Activated CD4-positive, alpha-beta T cell treated with anti-CD3 and anti-CD28 coated beads, Interleukin-2, amount 10 ng/mL, durations not matched to agents 7 days and 5 days (primary cell): ENCODE data around the gene SCAF4. TPM values are rescaled to one million over a fixed set of nuclear protein-coding genes. Genes with fewer than 3 reads are reported as not detected.
"Not testable (repeated sequence)": the region's sequence is repeated elsewhere in the genome, so short reads cannot be mapped to it uniquely, and the experiment has no call there.

Experiments used
- CTCF ChIA-PET: fragments of 350-600 bp; sonication (Branson Sonifier 250); formaldehyde crosslinking; loops from one replicate; lab custom pipeline; 2021; ENCODE audit warnings: antibody characterized with exemption; lab: Charles Lee
- POLR2A ChIA-PET: fragments of 350-600 bp; sonication (Branson Sonifier 250); formaldehyde crosslinking; loops from one replicate; lab custom pipeline; 2021; ENCODE audit warnings: antibody characterized with exemption; lab: Charles Lee
- DNase-seq: peaks from one replicate; pipeline ENCODE4 v3.0.0-alpha.2; 2020
- H3K27ac Mint-ChIP-seq: one replicate; pipeline ENCODE4 v1.8.0; 2021; ENCODE audit warnings: mild to moderate bottlenecking, moderate library complexity, mixed read lengths
- H3K27me3 Mint-ChIP-seq: one replicate; pipeline ENCODE4 v1.8.0; 2021; ENCODE audit warnings: mixed read lengths
- H3K36me3 Mint-ChIP-seq: one replicate; pipeline ENCODE4 v1.8.0; 2021; ENCODE audit warnings: low read depth, mixed read lengths
- H3K4me1 Mint-ChIP-seq: one replicate; pipeline ENCODE4 v1.8.0; 2021; ENCODE audit warnings: mixed read lengths
- H3K4me3 Mint-ChIP-seq: one replicate; pipeline ENCODE4 v1.8.0; 2021; ENCODE audit warnings: mild to moderate bottlenecking, moderate library complexity, mixed read lengths
- H3K9me3 Mint-ChIP-seq: one replicate; pipeline ENCODE4 v1.8.0; 2021; ENCODE audit warnings: mixed read lengths
- total RNA-seq, 2 experiments: library from RNA; stranded (reverse); gene quantifications; one replicate each; pipeline ENCODE4 v1.2.3, GENCODE V29; 2021

SCAF4 gene
- total RNA-seq, 2 experiments from 2014 or later = 55.6 to 64.2 TPM

GRCh38 chr21:31659536-31660258, 72.2 kb downstream of the SCAF4 start, which contains the start of gene SOD1:
Gene SOD1 (plus strand): TSS chr21:31659693. CDS start chr21:31659770, 77 bp downstream.
- Mint-ChIP-seq H3K4me3 (peak within 1 kb of the TSS; percentile 99), H3K36me3 (peaks cover 33% of the 10 kb centered on the region), H3K27ac (peak within 1 kb of the TSS; percentile 99), H3K9me3 (no peaks in the 10 kb centered on the region), H3K4me1 (peaks cover 67% of the 10 kb centered on the region), H3K27me3 (no peaks in the 10 kb centered on the region)
- POLR2A ChIA-PET = no interaction called here
- peak; percentile 96 for DNase-seq
- CTCF ChIA-PET = no interaction called here

- POLR2A ChIA-PET = no interaction called here
Observed at GRCh38 chr21:31659286-31659535, 72.7 kb downstream of the SCAF4 start.

GRCh38 chr21:31658053-31658452, 73.9 kb downstream of the SCAF4 start:
- peaks cover 21% of the 10 kb centered on the region for H3K36me3 Mint-ChIP-seq
- H3K27me3 Mint-ChIP-seq = no peaks in the 10 kb centered on the region
- ChIA-PET POLR2A (no interaction called here), CTCF (no interaction called here)
- no peak for DNase-seq
- peak overlapping the region; percentile 19 for H3K27ac Mint-ChIP-seq
- peaks cover 57% of the 10 kb centered on the region for H3K4me1 Mint-ChIP-seq
- no peaks in the 10 kb centered on the region for H3K9me3 Mint-ChIP-seq
- no peak overlapping the region for H3K4me3 Mint-ChIP-seq

More at GRCh38 chr21:31659286-31659535, 72.7 kb downstream of the SCAF4 start:
- DNase-seq = no peak
- CTCF ChIA-PET = no interaction called here
- Mint-ChIP-seq H3K4me1 (peaks cover 66% of the 10 kb centered on the region), H3K36me3 (peaks cover 30% of the 10 kb centered on the region), H3K27me3 (no peaks in the 10 kb centered on the region), H3K27ac (peak overlapping the region; percentile 99), H3K9me3 (no peaks in the 10 kb centered on the region), H3K4me3 (peak overlapping the region; percentile 99)

GRCh38 chr21:31656199-31657095, 75.5 kb downstream of the SCAF4 start:
- H3K36me3 Mint-ChIP-seq = peaks cover 9% of the 10 kb centered on the region

GRCh38 chr21:31654821-31655580, 76.9 kb downstream of the SCAF4 start:
- H3K9me3 Mint-ChIP-seq, DNase-seq, H3K27me3 Mint-ChIP-seq, CTCF ChIA-PET, H3K36me3 Mint-ChIP-seq: not testable (repeated sequence)
- peaks cover 29% of the 10 kb centered on the region for H3K4me1 Mint-ChIP-seq
- peak overlapping the region; percentile 49 for H3K4me3 Mint-ChIP-seq
- peak overlapping the region; percentile 78 for H3K27ac Mint-ChIP-seq
- POLR2A ChIA-PET = interaction anchor here (0.6 kb wide), 1 partner anchor 12 kb away, joined by 3 read pairs; no protein-coding TSS in a partner anchor

More at GRCh38 chr21:31656199-31657095, 75.5 kb downstream of the SCAF4 start:
- ChIA-PET CTCF (no interaction called here), POLR2A (no interaction called here)
- Mint-ChIP-seq H3K27ac (no peak overlapping the region), H3K27me3 (no peaks in the 10 kb centered on the region), H3K9me3 (no peaks in the 10 kb centered on the region), H3K4me3 (no peak overlapping the region), H3K4me1 (peaks cover 42% of the 10 kb centered on the region)
- no peak for DNase-seq

- Mint-ChIP-seq H3K27ac (no peak overlapping the region), H3K4me3 (no peak overlapping the region)
Observed at GRCh38 chr21:31654340-31654739, 77.6 kb downstream of the SCAF4 start.

GRCh38 chr21:31651491-31651890, 80.4 kb downstream of the SCAF4 start:
- DNase-seq, H3K4me3 Mint-ChIP-seq, H3K9me3 Mint-ChIP-seq, H3K27me3 Mint-ChIP-seq, POLR2A ChIA-PET, CTCF ChIA-PET, H3K27ac Mint-ChIP-seq, H3K36me3 Mint-ChIP-seq: not testable (repeated sequence)
- peaks cover 18% of the 10 kb centered on the region for H3K4me1 Mint-ChIP-seq

More at GRCh38 chr21:31654340-31654739, 77.6 kb downstream of the SCAF4 start:
- ChIA-PET CTCF (no interaction called here), POLR2A (no interaction called here)
- Mint-ChIP-seq H3K36me3 (peaks cover 2% of the 10 kb centered on the region), H3K4me1 (peaks cover 29% of the 10 kb centered on the region), H3K9me3 (no peaks in the 10 kb centered on the region), H3K27me3 (peaks cover 2% of the 10 kb centered on the region)
- no peak for DNase-seq

- Mint-ChIP-seq H3K36me3 (no peaks in the 10 kb centered on the region), H3K9me3 (no peaks in the 10 kb centered on the region), H3K27me3 (peaks cover 5% of the 10 kb centered on the region), H3K27ac (no peak overlapping the region), H3K4me1 (peaks cover 13% of the 10 kb centered on the region), H3K4me3 (no peak overlapping the region)
- no peak for DNase-seq
- POLR2A ChIA-PET = no interaction called here
- CTCF ChIA-PET = no interaction called here
Observed at GRCh38 chr21:31650930-31651329, 81.0 kb downstream of the SCAF4 start.

DNA sequence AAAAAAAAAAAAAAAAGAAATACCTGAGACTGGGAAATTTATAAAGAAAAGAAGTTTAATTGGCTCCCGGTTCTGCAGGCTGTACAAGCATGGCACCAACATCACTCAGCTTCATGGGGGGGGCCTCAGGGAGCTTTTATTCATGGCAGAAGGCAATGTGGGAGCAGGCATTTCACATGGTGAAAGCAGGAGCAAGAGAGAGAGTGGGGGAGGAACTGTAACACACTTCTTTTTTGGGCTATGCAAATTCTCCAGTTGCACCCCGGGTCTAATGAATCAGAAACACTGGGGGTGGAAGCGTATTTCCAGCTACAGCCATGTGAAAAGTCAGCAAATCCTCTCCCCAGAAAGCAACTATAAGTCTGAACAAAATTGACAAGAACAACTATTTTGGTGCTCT, 84.3 kb downstream of the SCAF4 start:
- no peak overlapping the region for H3K4me3 Mint-ChIP-seq
- H3K36me3 Mint-ChIP-seq = no peaks in the 10 kb centered on the region
- ChIA-PET POLR2A (no interaction called here), CTCF (interaction anchor here (1.1 kb wide), 1 partner anchor 20 kb away, joined by 3 read pairs; no protein-coding TSS in a partner anchor)
- H3K9me3 Mint-ChIP-seq = no peaks in the 10 kb centered on the region
- H3K4me1 Mint-ChIP-seq = no peaks in the 10 kb centered on the region
- peaks cover 5% of the 10 kb centered on the region for H3K27me3 Mint-ChIP-seq
- no peak for DNase-seq
- no peak overlapping the region for H3K27ac Mint-ChIP-seq

DNA sequence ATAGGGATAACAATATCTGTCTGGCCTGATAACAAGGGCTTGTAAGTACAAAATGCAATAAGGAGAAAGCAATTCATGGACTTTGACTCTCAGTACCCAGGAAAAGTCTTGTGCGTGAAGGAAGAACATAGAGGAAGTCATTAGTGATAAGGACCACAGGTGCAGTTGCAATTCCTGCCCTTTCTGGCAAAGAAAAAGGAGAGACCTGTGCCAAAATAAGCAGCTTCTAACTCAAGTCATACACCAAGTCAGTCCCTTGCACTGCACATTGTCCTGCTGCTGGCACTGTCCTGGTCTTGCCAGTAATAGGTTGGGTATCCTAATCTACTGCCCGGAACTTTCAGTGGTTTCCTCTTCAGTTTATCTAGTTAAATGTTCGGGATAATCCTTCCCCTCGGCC, 87.3 kb downstream of the SCAF4 start:
- POLR2A ChIA-PET = no interaction called here
- H3K27ac Mint-ChIP-seq = no peak overlapping the region
- no peak overlapping the region for H3K4me3 Mint-ChIP-seq
- H3K27me3 Mint-ChIP-seq = peaks cover 2% of the 10 kb centered on the region
- CTCF ChIA-PET = no interaction called here
- no peaks in the 10 kb centered on the region for H3K9me3 Mint-ChIP-seq
- H3K4me1 Mint-ChIP-seq = no peaks in the 10 kb centered on the region
- H3K36me3 Mint-ChIP-seq = no peaks in the 10 kb centered on the region
- no peak for DNase-seq

DNA sequence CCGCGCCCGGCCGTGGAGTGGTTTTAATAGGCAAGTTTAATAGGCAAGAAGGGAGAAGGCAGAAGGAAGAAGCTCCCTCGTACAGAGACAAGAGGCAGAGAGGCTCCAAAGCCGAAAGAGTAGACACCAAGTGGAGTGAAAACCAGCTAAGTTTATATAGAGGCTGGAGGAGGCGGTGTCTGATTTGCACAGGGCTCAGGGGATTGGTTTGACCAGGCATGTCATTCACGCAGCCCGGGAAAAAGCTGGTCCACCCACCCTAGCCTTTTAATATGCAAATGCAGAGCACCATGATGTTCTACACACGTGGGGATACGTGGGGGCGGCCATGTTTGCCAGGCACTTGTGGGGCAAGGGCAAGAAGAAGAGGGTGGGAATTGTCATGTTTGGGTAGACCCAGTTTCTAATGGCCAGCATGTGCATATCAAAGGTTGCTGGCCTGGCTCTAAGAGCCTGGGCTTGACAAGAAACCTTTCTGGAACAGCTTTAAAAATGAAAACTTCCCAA, 90.4 kb downstream of the SCAF4 start:
- POLR2A ChIA-PET = no interaction called here
- no peaks in the 10 kb centered on the region for H3K4me1 Mint-ChIP-seq
- DNase-seq = no peak
- CTCF ChIA-PET = no interaction called here
- H3K36me3 Mint-ChIP-seq = no peaks in the 10 kb centered on the region
- H3K9me3 Mint-ChIP-seq = peaks cover 3% of the 10 kb centered on the region
- H3K27me3 Mint-ChIP-seq = no peaks in the 10 kb centered on the region
- no peak overlapping the region for H3K27ac Mint-ChIP-seq
- no peak overlapping the region for H3K4me3 Mint-ChIP-seq

DNA sequence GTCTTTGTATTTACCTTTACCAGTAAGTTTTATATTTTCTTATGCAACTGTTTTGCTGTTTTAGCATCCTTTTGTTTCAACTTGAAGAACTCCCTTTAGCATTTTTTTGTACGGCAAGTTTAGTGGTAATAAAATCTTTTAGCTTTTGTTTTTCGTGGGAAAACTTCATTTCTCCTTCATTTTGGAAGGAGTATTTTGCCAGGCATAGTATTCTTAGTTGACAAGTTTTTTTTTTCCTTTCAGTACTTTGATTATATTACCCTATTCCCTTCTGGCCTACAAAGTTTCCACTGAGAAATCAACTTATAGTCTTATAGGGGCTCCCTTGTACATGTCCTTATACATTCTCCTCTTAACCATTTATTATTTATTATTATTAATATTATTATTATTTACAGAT, 95.0 kb downstream of the SCAF4 start:
- no peak for DNase-seq
- H3K9me3 Mint-ChIP-seq = peaks cover 3% of the 10 kb centered on the region
- H3K4me1 Mint-ChIP-seq = no peaks in the 10 kb centered on the region
- H3K27ac Mint-ChIP-seq = no peak overlapping the region
- no peaks in the 10 kb centered on the region for H3K36me3 Mint-ChIP-seq
- ChIA-PET POLR2A (no interaction called here), CTCF (no interaction called here)
- H3K4me3 Mint-ChIP-seq = no peak overlapping the region
- no peaks in the 10 kb centered on the region for H3K27me3 Mint-ChIP-seq
